MCF 10A (cell line): Measurements from ENCODE around the gene SLC35E1. TPM values are rescaled to one million over a fixed set of nuclear protein-coding genes. Genes with fewer than 3 reads are reported as not detected.

Experiments used
- BruUV-seq: library from RNA; stranded (reverse); fragments of 400-500 nt; replicated peaks from 2 replicates; lab custom pipeline; 2021; lab: Mats Ljungman, UMichigan
- CTCF ChIA-PET: fragments of 300-600 bp; sonication (Branson Sonifier 250); formaldehyde crosslinking; extraction: SDS; loops from one replicate; lab custom pipeline; 2021; ENCODE audit warnings: antibody characterized with exemption, inconsistent platforms; lab: Yijun Ruan, JAX
- POLR2A ChIA-PET: fragments of 300-600, 350-650 bp; sonication (Branson Sonifier 250); formaldehyde crosslinking; extraction: SDS; loops from one replicate; lab custom pipeline; 2020; ENCODE audit warnings: antibody characterized with exemption, inconsistent platforms; lab: Yijun Ruan, JAX
- DNase-seq: peaks from one replicate; pipeline ENCODE4 v3.0.0-alpha.2; 2018; ENCODE audit not compliant: unreplicated experiment
- H3K27ac Mint-ChIP-seq: one replicate; pipeline ENCODE4 v1.8.0; 2022; ENCODE audit warnings: mild to moderate bottlenecking, low read depth, mixed read lengths; ENCODE audit not compliant: unreplicated experiment
- H3K27me3 Mint-ChIP-seq: one replicate; pipeline ENCODE4 v1.8.0; 2022; ENCODE audit warnings: mixed read lengths; ENCODE audit not compliant: insufficient read depth, unreplicated experiment
- H3K36me3 Mint-ChIP-seq: one replicate; pipeline ENCODE4 v1.8.0; 2022; ENCODE audit warnings: mild to moderate bottlenecking, moderate library complexity, mixed read lengths; ENCODE audit not compliant: insufficient read depth, unreplicated experiment
- H3K4me1 Mint-ChIP-seq: one replicate; pipeline ENCODE4 v1.8.0; 2022; ENCODE audit warnings: mixed read lengths; ENCODE audit not compliant: insufficient read depth, unreplicated experiment
- H3K4me3 Mint-ChIP-seq: one replicate; pipeline ENCODE4 v1.8.0; 2022; ENCODE audit warnings: mild to moderate bottlenecking, moderate library complexity, mixed read lengths; ENCODE audit not compliant: unreplicated experiment
- H3K9me3 Mint-ChIP-seq: one replicate; pipeline ENCODE4 v1.8.0; 2022; ENCODE audit warnings: mixed read lengths; ENCODE audit not compliant: unreplicated experiment
- intact Hi-C: fragments of 100-400 bp; cut with micrococcal nuclease; formaldehyde crosslinking; loops from 2 replicates; pipeline ENCODE4 v1.14.1; 2022
- total RNA-seq: library from RNA; stranded (reverse); gene quantifications from 2 replicates; pipeline ENCODE4 v1.2.3, GENCODE V29; 2022
- TF ChIP-seq, protein P1 (sequence below): fragments of 200-600 bp; IDR thresholded peaks from one replicate; pipeline ENCODE4 v1.8.0; 2022; ENCODE audit warnings: antibody characterized with exemption, mild to moderate bottlenecking; ENCODE audit not compliant: unreplicated experiment

Gene SLC35E1
- total RNA-seq, 1 experiment from 2014 or later, result 62.6 TPM

DNA sequence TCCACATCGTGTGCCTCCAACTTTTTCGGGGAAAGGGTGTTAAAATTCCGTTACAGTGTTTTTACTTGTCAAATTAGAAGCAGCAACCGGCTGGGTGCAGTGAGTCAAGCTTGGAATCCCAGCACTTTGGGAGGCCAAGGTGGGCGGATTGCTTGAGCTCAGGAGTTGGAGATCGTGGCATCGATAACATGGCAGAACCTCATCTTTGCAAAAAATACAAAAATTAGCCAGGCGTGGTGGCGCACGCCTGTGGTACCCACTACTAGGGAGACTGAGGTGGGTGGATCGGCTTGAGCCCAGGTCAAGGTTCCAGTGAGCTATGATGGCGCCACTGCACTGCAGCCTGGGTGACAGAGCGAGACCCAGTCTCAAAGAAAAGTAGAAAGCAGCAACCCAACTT lies 1.1 kb upstream of the SLC35E1 start:
- Mint-ChIP-seq H3K36me3 (peaks cover 60% of the 10 kb centered on the region), H3K9me3 (no peaks in the 10 kb centered on the region), H3K4me3 (peak overlapping the region; percentile 99), H3K27ac (peak overlapping the region; percentile 99), H3K27me3 (no peaks in the 10 kb centered on the region), H3K4me1 (peaks cover 37% of the 10 kb centered on the region)
- TF ChIP-seq, protein P1, sequence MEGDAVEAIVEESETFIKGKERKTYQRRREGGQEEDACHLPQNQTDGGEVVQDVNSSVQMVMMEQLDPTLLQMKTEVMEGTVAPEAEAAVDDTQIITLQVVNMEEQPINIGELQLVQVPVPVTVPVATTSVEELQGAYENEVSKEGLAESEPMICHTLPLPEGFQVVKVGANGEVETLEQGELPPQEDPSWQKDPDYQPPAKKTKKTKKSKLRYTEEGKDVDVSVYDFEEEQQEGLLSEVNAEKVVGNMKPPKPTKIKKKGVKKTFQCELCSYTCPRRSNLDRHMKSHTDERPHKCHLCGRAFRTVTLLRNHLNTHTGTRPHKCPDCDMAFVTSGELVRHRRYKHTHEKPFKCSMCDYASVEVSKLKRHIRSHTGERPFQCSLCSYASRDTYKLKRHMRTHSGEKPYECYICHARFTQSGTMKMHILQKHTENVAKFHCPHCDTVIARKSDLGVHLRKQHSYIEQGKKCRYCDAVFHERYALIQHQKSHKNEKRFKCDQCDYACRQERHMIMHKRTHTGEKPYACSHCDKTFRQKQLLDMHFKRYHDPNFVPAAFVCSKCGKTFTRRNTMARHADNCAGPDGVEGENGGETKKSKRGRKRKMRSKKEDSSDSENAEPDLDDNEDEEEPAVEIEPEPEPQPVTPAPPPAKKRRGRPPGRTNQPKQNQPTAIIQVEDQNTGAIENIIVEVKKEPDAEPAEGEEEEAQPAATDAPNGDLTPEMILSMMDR, result no peak
- intact Hi-C loops, result loop anchor here (5.0 kb wide), 1 partner anchor 254 kb away; the partner anchor contains the start of gene SIN3B
- CTCF ChIA-PET, result interaction anchor here (0.6 to 1.3 kb wide), 5 partner anchors 8 to 949 kb away, joined by 3 to 5 read pairs (median 4); no protein-coding TSS in a partner anchor
- no TSS peak for BruUV-seq
- POLR2A ChIA-PET, result interaction anchor here (0.8 to 6.1 kb wide), 12 partner anchors 8 to 159 kb away, joined by 3 to 51 read pairs (median 4); partner anchors contain the start of genes C19orf44, CALR3, MED26 and TMEM38A
- no peak for DNase-seq

- Mint-ChIP-seq H3K27ac (peak overlapping the region; percentile 99), H3K27me3 (no peaks in the 10 kb centered on the region), H3K4me1 (peaks cover 37% of the 10 kb centered on the region), H3K9me3 (no peaks in the 10 kb centered on the region), H3K36me3 (peaks cover 64% of the 10 kb centered on the region), H3K4me3 (peak overlapping the region; percentile 99)
- TF ChIP-seq, protein P1, result no peak
- ChIA-PET POLR2A (interaction anchor here (0.7 to 6.1 kb wide), 13 partner anchors 10 to 113 kb away, joined by 3 to 51 read pairs (median 6); partner anchors contain the start of genes CHERP, MED26, SMIM7 and TMEM38A), CTCF (interaction anchor here (1.2 to 1.3 kb wide), 2 partner anchors 10 to 16 kb away, joined by 3 to 5 read pairs; no protein-coding TSS in a partner anchor)
- no peak for DNase-seq
- intact Hi-C loops, result loop anchor here (5.0 kb wide), 1 partner anchor 255 kb away; the partner anchor contains the start of gene SIN3B
- no TSS peak for BruUV-seq
Observed at GRCh38 chr19:16571822-16572331, 338 bp downstream of the SLC35E1 start.

DNA sequence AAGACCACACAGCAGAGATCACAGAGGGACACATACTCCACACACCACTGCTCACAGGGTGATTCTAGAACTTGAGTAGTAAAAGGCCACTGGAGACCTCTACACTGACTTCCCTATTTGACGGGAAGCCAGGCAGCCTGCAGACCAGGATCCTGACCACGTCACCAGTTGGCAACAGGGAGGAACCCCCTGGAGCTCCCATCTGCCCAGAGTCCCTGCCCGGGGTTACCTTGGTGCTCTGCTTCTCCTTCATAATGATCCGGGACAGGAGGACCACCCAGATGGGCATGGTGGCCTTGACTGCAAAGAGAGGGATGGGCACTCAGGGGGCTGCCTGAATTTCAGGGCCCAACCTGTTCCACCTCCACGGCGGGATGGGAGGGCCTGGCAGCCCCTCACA lies 932 bp downstream of the SLC35E1 start:
- no peak for DNase-seq

More for the DNA sequence above, 932 bp downstream of the SLC35E1 start:
- ChIA-PET POLR2A (interaction anchor here (0.6 to 6.1 kb wide), 7 partner anchors 10 to 89 kb away, joined by 3 to 51 read pairs (median 6); partner anchors contain the start of genes MED26 and SMIM7), CTCF (no interaction called here)
- intact Hi-C loops, result loop anchor here (5.0 kb wide), 1 partner anchor 256 kb away; the partner anchor contains the start of gene SIN3B
- peaks cover 65% of the 10 kb centered on the region for H3K36me3 Mint-ChIP-seq
- peaks cover 37% of the 10 kb centered on the region for H3K4me1 Mint-ChIP-seq
- TF ChIP-seq, protein P1, result no peak
- peak overlapping the region; percentile 99 for H3K27ac Mint-ChIP-seq
- no peaks in the 10 kb centered on the region for H3K9me3 Mint-ChIP-seq
- H3K4me3 Mint-ChIP-seq, result peak overlapping the region; percentile 99
- no peaks in the 10 kb centered on the region for H3K27me3 Mint-ChIP-seq
- BruUV-seq, result no TSS peak
